ENCODE data around the gene PLA2G15.
A peak's percentile ranks its signal among the peaks of the same experiment; 100 is the strongest.

DNA sequence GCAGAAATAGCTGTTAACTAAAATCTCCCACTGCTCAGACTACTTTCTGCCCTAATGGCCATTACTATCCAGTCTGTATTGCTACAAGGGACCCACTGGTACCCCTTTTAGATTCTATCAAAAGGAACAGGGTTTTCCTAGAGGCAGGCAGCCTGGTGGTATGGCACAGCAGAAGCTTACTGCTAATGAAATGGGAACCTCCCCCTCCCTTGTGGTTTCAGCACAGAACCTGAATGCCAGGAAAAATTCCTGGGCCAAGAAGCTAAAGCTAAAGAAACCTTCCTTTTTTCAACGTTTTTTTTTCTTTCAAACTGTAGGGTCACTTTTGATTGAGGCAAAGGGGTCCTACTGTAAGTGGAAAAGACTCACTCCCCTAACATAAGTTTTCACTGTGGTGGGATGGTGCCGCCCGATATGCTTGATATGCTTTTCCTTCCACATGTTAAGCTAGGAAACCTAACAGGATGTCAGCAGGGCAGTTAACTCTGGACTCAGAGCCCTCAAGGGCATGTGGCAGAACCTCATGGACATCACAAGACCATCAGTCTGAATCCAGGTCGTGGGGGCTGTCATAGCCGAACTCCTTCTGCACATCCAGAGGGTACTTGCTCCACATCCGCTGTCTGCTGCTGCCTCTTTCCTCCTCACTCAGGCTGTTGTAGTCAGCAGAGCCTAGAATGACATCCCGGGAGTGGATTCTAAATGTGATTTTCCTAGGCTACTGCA lies 55.7 kb downstream of the PLA2G15 start:
- TF ChIP-seq RCOR1 (IDR thresholded peaks at IDR 0.05; ENCODE audit: low read length): no peak
- no peak for TF ChIP-seq CHD2 (IDR thresholded peaks at IDR 0.05; ENCODE audit: low read length, partially characterized antibody)
- 0 out of 2 replicates have a peak, but pooled peaks have one; percentile 6 for TF ChIP-seq POLR2AphosphoS5 (IDR thresholded peaks at IDR 0.05; ENCODE audit: low read depth, low read length)
- no peak for TF ChIP-seq SMC3 (IDR thresholded peaks at IDR 0.05; ENCODE audit: low read depth, low read length)
